Left lung (tissue), 10 donors: ENCODE results near the gene KCNJ18. TPM values are rescaled to one million over a fixed set of nuclear protein-coding genes. Genes with fewer than 3 reads are reported as not detected.
"Not testable (repeated sequence)": the region's sequence is repeated elsewhere in the genome, so short reads cannot be mapped to it uniquely, and the experiment has no call there.

ENCODE experiments used
- ATAC-seq: fragments of 200-7000 bp; cut with Tn5 transposase; one replicate; pipeline ENCODE4 v1.9.1; 2020; ENCODE audit warnings: moderate library complexity
- DNase-seq, 4 donors: peaks; one replicate each; pipeline ENCODE4 v3.0.0-alpha.2; 2013 to 2020
- H3K27ac ChIP-seq, 2 donors: fragments of 200-600 bp; sonication (generic) in 1 of 2; one replicate each; pipeline versions ENCODE4 v1.5.0 to v1.8.0; 2020 to 2021
- H3K27me3 ChIP-seq, 2 donors: fragments of 200-600 bp; sonication (generic) in 1 of 2; one replicate each; pipeline versions ENCODE4 v1.5.0 to v1.8.0; 2020 to 2021
- H3K36me3 ChIP-seq, 2 donors: fragments of 200-600 bp; sonication (generic) in 1 of 2; one replicate each; pipeline versions ENCODE4 v1.5.0 to v1.8.0; 2020 to 2021
- H3K4me1 ChIP-seq, 2 donors: fragments of 200-600 bp; one replicate each; pipeline ENCODE4 v1.8.0; 2021
- H3K4me3 ChIP-seq, 2 donors: fragments of 200-600 bp; sonication (generic) in 1 of 2; one replicate each; pipeline versions ENCODE4 v1.5.0 to v1.8.0; 2020 to 2021; ENCODE audit warnings: mild to moderate bottlenecking in 1 of 2
- H3K9me3 ChIP-seq, 2 donors: fragments of 200-600 bp; sonication (generic) in 1 of 2; one replicate each; pipeline versions ENCODE4 v1.5.0 to v1.8.0; 2020 to 2021
- CTCF ChIP-seq, 2 donors: fragments of 200-600 bp; sonication (generic) in 1 of 2; IDR thresholded peaks; one replicate each; pipeline versions ENCODE4 v1.5.0 to v1.8.0; 2021; ENCODE audit warnings: antibody characterized with exemption in 2 of 2
- intact Hi-C, 2 donors: fragments of 100-400 bp; cut with DNase I; formaldehyde crosslinking; loops; one replicate each; pipeline versions ENCODE4 v1.11.2 to v1.14.2; 2022
- polyA plus RNA-seq, 6 donors: library from polyadenylated mRNA; unstranded; fragments of 120-200 nt; gene quantifications; one replicate each; pipeline ENCODE4 v1.2.1, GENCODE V29; 2013; ENCODE audit not compliant: insufficient read length in 6 of 6
- total RNA-seq, 2 donors: library from RNA; stranded (reverse); fragmentation: NEBNext Ultra II Directional; extraction: Animal tissue kit (Norgen Biotek cat#: 25700); gene quantifications; one replicate each; pipeline ENCODE4 v1.2.1, GENCODE V29; 2021
- donor health status: DM: no; HTN: yes; CAD: no.
- donor health status: DM: no; HTN: no; CAD: no.

KCNJ18 gene
- total and polyA plus RNA-seq, 8 donors = 0.07 TPM; not detected in 7

GRCh38 chr17:21677911-21678310 is 14.4 kb upstream of the KCNJ18 start:
- H3K36me3 ChIP-seq = no peaks in the 10 kb centered on the region
- no peak overlapping the region for H3K4me3 ChIP-seq
- ATAC-seq (no peak), DNase-seq (peak in 1 of 4 donors; percentile 58)
- no peaks in the 10 kb centered on the region for H3K4me1 ChIP-seq
- peaks cover 0 to 17% of the 10 kb centered on the region in 2 donors for H3K9me3 ChIP-seq
- no peak for TF ChIP-seq CTCF (IDR thresholded peaks at IDR 0.05)
- H3K27me3 ChIP-seq = no peaks in the 10 kb centered on the region
- intact Hi-C loops = no loop called here
- no peak overlapping the region for H3K27ac ChIP-seq

GRCh38 chr17:21678393-21679081 is 13.8 kb upstream of the KCNJ18 start:
- peak in 1 of 4 donors; percentile 81 for DNase-seq
- no peaks in the 10 kb centered on the region for H3K4me1 ChIP-seq
- intact Hi-C loops = no loop called here

DNA sequence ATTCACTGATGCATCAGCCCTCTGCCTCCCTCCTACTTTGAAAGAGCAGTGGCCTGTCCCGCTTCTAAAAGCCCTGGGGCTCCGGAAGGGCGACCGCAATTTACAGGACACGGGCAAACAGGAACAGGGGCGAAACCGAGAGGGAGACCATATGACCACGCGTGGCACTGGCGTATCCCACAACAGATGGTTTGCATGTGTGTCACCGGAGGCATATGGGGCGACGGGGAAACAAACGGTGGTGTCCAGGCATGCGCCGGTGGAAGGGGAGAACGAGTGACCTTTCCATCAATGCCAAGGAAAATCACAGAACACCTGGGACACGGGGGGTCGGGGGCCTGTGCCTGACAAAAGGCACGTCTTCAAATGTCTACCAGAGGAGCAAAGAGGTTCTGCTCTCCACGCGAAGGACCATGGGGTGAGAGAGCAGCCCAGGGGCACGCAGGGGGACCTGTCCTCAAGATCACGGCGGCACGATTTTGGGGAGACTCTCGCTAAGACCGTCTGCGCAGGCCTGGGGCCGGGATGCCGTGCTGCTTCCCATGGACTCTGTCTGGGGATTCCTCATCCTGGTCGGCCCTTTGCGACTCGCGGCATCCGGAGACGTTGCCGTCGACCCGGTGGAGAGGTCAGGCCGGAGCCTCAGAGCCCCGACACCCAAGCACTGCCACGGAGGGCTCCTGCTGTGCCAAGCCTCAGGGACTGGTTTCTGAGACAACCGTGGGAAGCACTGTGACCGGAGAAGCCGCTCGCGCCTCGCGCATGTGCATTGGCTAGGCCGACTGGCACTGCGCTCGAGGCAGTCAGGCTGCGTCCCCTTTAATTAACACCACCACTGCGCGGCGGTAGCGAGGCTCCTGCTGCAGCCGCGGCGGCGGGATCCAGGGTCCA is 12.8 kb upstream of the KCNJ18 start:
- peak in 1 of 4 donors; percentile 81 for DNase-seq
- no peaks in the 10 kb centered on the region for H3K27me3 ChIP-seq
- H3K27ac ChIP-seq = no peak overlapping the region

More at GRCh38 chr17:21678393-21679081, 13.8 kb upstream of the KCNJ18 start:
- no peak overlapping the region for H3K4me3 ChIP-seq
- H3K27ac ChIP-seq = no peak overlapping the region
- H3K27me3 ChIP-seq = no peaks in the 10 kb centered on the region
- peaks cover 0 to 21% of the 10 kb centered on the region in 2 donors for H3K9me3 ChIP-seq
- TF ChIP-seq CTCF (IDR thresholded peaks at IDR 0.05) = no peak
- no peaks in the 10 kb centered on the region for H3K36me3 ChIP-seq
- ATAC-seq = no peak

DNA sequence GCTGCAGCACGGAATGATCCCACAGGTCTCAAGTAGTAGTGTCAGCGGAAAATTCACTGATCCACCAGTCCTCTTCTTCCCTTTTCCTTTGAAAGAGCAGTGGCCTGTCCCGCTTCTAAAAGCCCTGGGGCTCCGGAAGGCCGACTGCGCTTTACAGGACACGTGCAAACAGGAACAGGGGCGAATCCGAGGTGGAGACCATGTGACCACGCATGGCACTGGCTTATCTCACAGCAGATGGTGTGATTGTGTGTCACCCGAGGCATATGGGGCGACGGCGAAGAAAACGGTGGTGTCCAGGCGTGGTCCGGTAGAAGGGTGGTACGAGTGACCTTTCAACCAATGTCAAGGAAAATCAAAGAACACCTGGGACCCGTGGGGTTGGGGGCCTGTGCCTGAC is 12.0 kb upstream of the KCNJ18 start:
- Histone ChIP-seq H3K27ac (no peak overlapping the region), H3K27me3 (no peaks in the 10 kb centered on the region), H3K9me3 (peaks cover 0 to 12% of the 10 kb centered on the region in 2 donors), H3K36me3 (no peaks in the 10 kb centered on the region), H3K4me1 (no peaks in the 10 kb centered on the region), H3K4me3 (no peak overlapping the region)
- TF ChIP-seq CTCF (IDR thresholded peaks at IDR 0.05) = no peak
- ATAC-seq = no peak
- intact Hi-C loops = loop anchor here in 1 of 2 donors (10.0 kb wide), 1 partner anchor 276 kb away; no protein-coding TSS in a partner anchor
- peak in 1 of 4 donors; percentile 85 for DNase-seq

More for the DNA sequence above, 12.8 kb upstream of the KCNJ18 start:
- H3K9me3 ChIP-seq = peaks cover 0 to 13% of the 10 kb centered on the region in 2 donors
- no peak for TF ChIP-seq CTCF (IDR thresholded peaks at IDR 0.05)
- intact Hi-C loops = loop anchor here in 1 of 2 donors (10.0 kb wide), 1 partner anchor 275 kb away; no protein-coding TSS in a partner anchor
- no peaks in the 10 kb centered on the region for H3K4me1 ChIP-seq
- H3K4me3 ChIP-seq = no peak overlapping the region
- H3K36me3 ChIP-seq = no peaks in the 10 kb centered on the region
- ATAC-seq = no peak

GRCh38 chr17:21680850-21681351 is 11.4 kb upstream of the KCNJ18 start:
- intact Hi-C loops = loop anchor here in 1 of 2 donors (10.0 kb wide), 1 partner anchor 276 kb away; no protein-coding TSS in a partner anchor
- H3K4me1 ChIP-seq, H3K36me3 ChIP-seq, H3K27me3 ChIP-seq, ATAC-seq, H3K4me3 ChIP-seq, H3K27ac ChIP-seq: not testable (repeated sequence)
- peaks cover 0 to 15% of the 10 kb centered on the region in 2 donors for H3K9me3 ChIP-seq
- peak in 1 of 4 donors; percentile 77 for DNase-seq

- H3K4me3 ChIP-seq = not testable (repeated sequence)
Observed at GRCh38 chr17:21681576-21681975, 10.7 kb upstream of the KCNJ18 start.

DNA sequence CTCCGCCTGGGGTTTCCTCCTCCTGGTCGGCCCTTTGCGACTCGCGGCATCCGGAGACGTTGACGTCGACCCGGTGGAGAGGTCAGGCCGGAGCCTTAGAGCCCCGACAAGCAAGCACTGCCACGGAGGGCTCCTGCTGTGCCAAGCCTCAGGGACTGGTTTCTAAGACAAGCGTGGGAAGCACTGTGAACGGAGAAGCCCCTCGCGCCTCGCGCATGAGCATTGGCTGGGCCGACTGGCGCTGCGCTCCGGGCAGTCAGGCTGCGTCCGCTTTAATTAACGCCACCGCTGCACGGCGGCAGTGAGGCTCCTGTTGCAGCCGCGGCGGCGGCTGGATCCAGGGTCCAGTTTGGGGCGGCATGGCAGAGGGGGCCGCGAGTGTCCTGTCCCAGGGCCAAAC is 10.2 kb upstream of the KCNJ18 start:
- DNase-seq = peak in 2 of 4 donors; percentile 5 to 66
- H3K4me3 ChIP-seq, H3K36me3 ChIP-seq, H3K27me3 ChIP-seq, H3K27ac ChIP-seq, ATAC-seq, H3K4me1 ChIP-seq: not testable (repeated sequence)
- intact Hi-C loops = loop anchor here in 1 of 2 donors (10.0 kb wide), 1 partner anchor 277 kb away; no protein-coding TSS in a partner anchor
- H3K9me3 ChIP-seq = peaks cover 0 to 15% of the 10 kb centered on the region in 2 donors

More at GRCh38 chr17:21681576-21681975, 10.7 kb upstream of the KCNJ18 start:
- intact Hi-C loops = loop anchor here in 1 of 2 donors (10.0 kb wide), 1 partner anchor 277 kb away; no protein-coding TSS in a partner anchor
- ATAC-seq, H3K4me1 ChIP-seq, H3K27ac ChIP-seq, H3K27me3 ChIP-seq, H3K36me3 ChIP-seq: not testable (repeated sequence)
- H3K9me3 ChIP-seq = peaks cover 0 to 15% of the 10 kb centered on the region in 2 donors
- DNase-seq = peak in 1 of 4 donors; percentile 27

DNA sequence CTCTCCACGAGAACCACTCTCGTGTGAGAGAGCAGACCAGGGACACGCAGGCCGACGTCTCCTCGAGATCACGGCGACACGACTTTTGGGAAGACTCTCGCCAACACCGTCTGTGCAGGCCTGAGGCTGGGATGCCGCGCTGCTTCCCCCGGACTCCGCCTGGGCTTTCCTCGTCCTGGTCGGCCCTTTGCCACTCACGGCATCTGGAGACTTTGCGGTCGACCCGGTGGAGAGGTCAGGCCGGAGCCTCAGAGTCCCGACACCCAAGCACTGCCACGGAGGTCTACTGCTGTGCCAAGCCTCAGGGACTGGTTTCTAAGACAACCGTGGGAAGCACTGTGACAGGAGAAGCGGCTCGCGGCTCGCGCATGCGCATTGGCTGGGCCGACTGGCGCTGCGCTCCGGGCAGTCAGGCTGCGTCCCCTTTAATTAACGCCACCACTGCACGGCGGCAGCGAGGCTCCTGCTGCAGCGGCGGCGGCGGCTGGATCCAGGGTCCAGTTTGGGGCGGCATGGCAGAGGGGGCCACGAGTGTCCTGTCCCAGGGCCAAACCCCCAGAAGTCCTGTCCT is 9.1 kb upstream of the KCNJ18 start:
- H3K27me3 ChIP-seq, ATAC-seq, H3K4me3 ChIP-seq, H3K4me1 ChIP-seq, H3K36me3 ChIP-seq, H3K27ac ChIP-seq: not testable (repeated sequence)
- peak in 1 of 4 donors; percentile 66 for DNase-seq
- intact Hi-C loops = loop anchor here in 1 of 2 donors (10.0 kb wide), 1 partner anchor 278 kb away; no protein-coding TSS in a partner anchor
- H3K9me3 ChIP-seq = peaks cover 0 to 15% of the 10 kb centered on the region in 2 donors
